Measurements from ENCODE around the gene MFRP. TPM values are rescaled to one million over a fixed set of nuclear protein-coding genes. Genes with fewer than 3 reads are reported as not detected.

The MFRP gene
- total RNA-seq, 1 donor from 2014 or later, result not detected

- DNase-seq (ENCODE audit: low spot score in 2 of 2, unreplicated experiment in 2 of 2), result no peak
These were observed 51.3 kb downstream of the MFRP start for GRCh38 chr11:119295178-119295577.

GRCh38 chr11:119293461-119293860 is 53.0 kb downstream of the MFRP start:
- H3K27ac Mint-ChIP-seq, result no peak overlapping the region
- no peak for DNase-seq (ENCODE audit: low spot score in 2 of 2, unreplicated experiment in 2 of 2)
- H3K9me3 Mint-ChIP-seq, result no peaks in the 10 kb centered on the region
- peaks cover 34% of the 10 kb centered on the region for H3K36me3 Mint-ChIP-seq
- H3K27me3 Mint-ChIP-seq (ENCODE audit: low read depth), result no peaks in the 10 kb centered on the region
- TF ChIP-seq CTCF (IDR thresholded peaks at IDR 0.05; ENCODE audit: unreplicated experiment), result no peak
- H3K4me1 Mint-ChIP-seq, result peaks cover 18% of the 10 kb centered on the region
- H3K4me3 Mint-ChIP-seq, result no peak overlapping the region

More at GRCh38 chr11:119295178-119295577, 51.3 kb downstream of the MFRP start:
- Mint-ChIP-seq H3K27me3 (ENCODE audit: low read depth) (no peaks in the 10 kb centered on the region), H3K4me3 (no peak overlapping the region), H3K9me3 (no peaks in the 10 kb centered on the region), H3K27ac (no peak overlapping the region), H3K4me1 (peaks cover 25% of the 10 kb centered on the region), H3K36me3 (peaks cover 38% of the 10 kb centered on the region)
- no peak for TF ChIP-seq CTCF (IDR thresholded peaks at IDR 0.05; ENCODE audit: unreplicated experiment)

GRCh38 chr11:119290894-119291497 is 55.5 kb downstream of the MFRP start:
- DNase-seq (ENCODE audit: low spot score in 2 of 2, unreplicated experiment in 2 of 2), result no peak
- Mint-ChIP-seq H3K27ac (no peak overlapping the region), H3K9me3 (no peaks in the 10 kb centered on the region), H3K27me3 (ENCODE audit: low read depth) (no peaks in the 10 kb centered on the region), H3K36me3 (peaks cover 34% of the 10 kb centered on the region), H3K4me3 (no peak overlapping the region), H3K4me1 (peaks cover under 1% of the 10 kb centered on the region)
- no peak for TF ChIP-seq CTCF (IDR thresholded peaks at IDR 0.05; ENCODE audit: unreplicated experiment)

Small RNA genes within 50 kb of the gene (microRNA-seq; reads per million reads assigned to microRNA genes)
- not detected for gene MIR6756

Other genes with a start within 250 kb of the MFRP start
- 38.2 to 47.7 TPM (median 44.9 TPM) in 3 replicates for gene DPAGT1, start 244.9 kb downstream of the MFRP start, total RNA-seq
- 8.7 to 10.5 TPM (median 10.0 TPM) in 3 replicates for gene C2CD2L, start 239.4 kb downstream of the MFRP start, total RNA-seq
- gene HINFP, start 225.1 kb downstream of the MFRP start, total RNA-seq, result 32.8 to 36.7 TPM (median 34.4 TPM) in 3 replicates
- gene ABCG4, start 197.7 kb downstream of the MFRP start, total RNA-seq, result 1.9 to 2.6 TPM (median 2.0 TPM) in 3 replicates
- gene NLRX1, start 178.0 kb downstream of the MFRP start, total RNA-seq, result 21.2 to 21.9 TPM (median 21.8 TPM) in 3 replicates
- 0.42 to 0.67 TPM (median 0.66 TPM) in 3 replicates for gene NHERF4, start 161.2 kb downstream of the MFRP start, total RNA-seq
- 27.5 to 28.0 TPM (median 27.6 TPM) in 3 replicates for gene CBL, start 140.4 kb downstream of the MFRP start, total RNA-seq
- 25.9 to 28.2 TPM (median 26.7 TPM) in 3 replicates for gene MCAM, start 29.6 kb downstream of the MFRP start, total RNA-seq
- 36.1 to 37.1 TPM (median 36.2 TPM) in 3 replicates for gene RNF26, start 12.2 kb downstream of the MFRP start, total RNA-seq
- gene C1QTNF5, start 5.8 kb downstream of the MFRP start, total RNA-seq, result 24.1 to 25.0 TPM (median 24.4 TPM) in 3 replicates
- 12.4 to 13.2 TPM (median 13.1 TPM) in 3 replicates for gene USP2, start 35.0 kb upstream of the MFRP start, total RNA-seq
- gene THY1, start 76.5 kb upstream of the MFRP start, total RNA-seq, result 121 to 127 TPM (median 121 TPM) in 3 replicates

Measured in mesothelial cell of epicardium (in vitro differentiated cells).